Nephron progenitor cell (in vitro differentiated cells): ENCODE measurements around the gene ATP11A.

Experiments used
- DNase-seq: peaks from one replicate; pipeline ENCODE4 v3.0.0; 2021
- H3K27ac Mint-ChIP-seq: 2 replicates; pipeline ENCODE4 v1.8.0; 2021; ENCODE audit warnings: mild to moderate bottlenecking, moderate library complexity, mixed read lengths
- H3K27me3 Mint-ChIP-seq: 2 replicates; pipeline ENCODE4 v1.8.0; 2021; ENCODE audit warnings: mild to moderate bottlenecking, low read depth, mixed read lengths; ENCODE audit not compliant: poor library complexity
- H3K36me3 Mint-ChIP-seq: 2 replicates; pipeline ENCODE4 v1.8.0; 2021; ENCODE audit warnings: low read depth, mixed read lengths
- H3K4me1 Mint-ChIP-seq: 2 replicates; pipeline ENCODE4 v1.8.0; 2021; ENCODE audit warnings: mixed read lengths
- H3K4me3 Mint-ChIP-seq: 2 replicates; pipeline ENCODE4 v1.8.0; 2021; ENCODE audit warnings: mild to moderate bottlenecking, moderate library complexity, mixed read lengths
- H3K9me3 Mint-ChIP-seq: 2 replicates; pipeline ENCODE4 v1.8.0; 2021; ENCODE audit warnings: mild to moderate bottlenecking, moderate library complexity, mixed read lengths
- TF ChIP-seq, protein P1 (sequence below): fragments of 200-600 bp; sonication (generic); IDR thresholded peaks from 2 replicates; pipeline ENCODE4 v1.5.0; 2021; ENCODE audit warnings: antibody characterized with exemption

The ATP11A gene

DNA sequence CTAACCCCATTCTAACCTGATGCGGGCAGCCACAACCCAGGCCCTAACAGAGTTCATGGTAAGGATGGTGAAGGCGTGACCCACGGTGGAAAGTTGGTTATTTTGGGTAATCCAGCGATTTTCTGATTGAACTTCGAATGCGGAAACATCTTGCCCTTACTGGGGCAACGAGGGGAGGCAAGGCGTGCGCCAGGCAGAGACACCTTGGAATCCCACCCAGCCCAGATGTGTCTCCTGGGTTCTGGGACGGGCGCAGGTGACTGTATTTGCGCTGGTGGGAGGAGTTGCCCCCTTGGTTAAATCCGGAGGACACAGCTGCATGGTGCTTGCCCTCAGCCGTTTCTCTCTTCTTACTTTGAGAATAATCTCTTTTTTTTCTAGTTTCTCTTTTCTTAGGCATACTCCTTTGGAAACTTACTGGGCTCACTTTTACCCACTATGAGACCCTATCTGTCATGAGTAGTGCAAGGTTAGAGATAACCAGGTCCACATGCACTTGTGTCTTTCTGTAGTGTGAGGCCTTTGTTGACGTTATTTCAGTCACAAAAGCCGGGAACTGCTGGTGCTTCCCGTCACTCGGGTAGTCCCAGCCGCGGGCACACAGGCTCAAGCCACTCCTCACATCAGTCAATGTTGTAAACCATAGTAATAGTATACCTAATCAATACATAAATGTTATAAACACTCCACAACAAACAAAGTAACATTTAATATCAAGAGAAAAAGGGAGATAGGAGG, 81.5 kb downstream of the ATP11A start:
- H3K9me3 Mint-ChIP-seq: no peaks in the 10 kb centered on the region
- peak overlapping the region; percentile 27 for H3K4me3 Mint-ChIP-seq
- peaks cover 3% of the 10 kb centered on the region for H3K27me3 Mint-ChIP-seq
- TF ChIP-seq, protein P1, sequence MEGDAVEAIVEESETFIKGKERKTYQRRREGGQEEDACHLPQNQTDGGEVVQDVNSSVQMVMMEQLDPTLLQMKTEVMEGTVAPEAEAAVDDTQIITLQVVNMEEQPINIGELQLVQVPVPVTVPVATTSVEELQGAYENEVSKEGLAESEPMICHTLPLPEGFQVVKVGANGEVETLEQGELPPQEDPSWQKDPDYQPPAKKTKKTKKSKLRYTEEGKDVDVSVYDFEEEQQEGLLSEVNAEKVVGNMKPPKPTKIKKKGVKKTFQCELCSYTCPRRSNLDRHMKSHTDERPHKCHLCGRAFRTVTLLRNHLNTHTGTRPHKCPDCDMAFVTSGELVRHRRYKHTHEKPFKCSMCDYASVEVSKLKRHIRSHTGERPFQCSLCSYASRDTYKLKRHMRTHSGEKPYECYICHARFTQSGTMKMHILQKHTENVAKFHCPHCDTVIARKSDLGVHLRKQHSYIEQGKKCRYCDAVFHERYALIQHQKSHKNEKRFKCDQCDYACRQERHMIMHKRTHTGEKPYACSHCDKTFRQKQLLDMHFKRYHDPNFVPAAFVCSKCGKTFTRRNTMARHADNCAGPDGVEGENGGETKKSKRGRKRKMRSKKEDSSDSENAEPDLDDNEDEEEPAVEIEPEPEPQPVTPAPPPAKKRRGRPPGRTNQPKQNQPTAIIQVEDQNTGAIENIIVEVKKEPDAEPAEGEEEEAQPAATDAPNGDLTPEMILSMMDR: no peak
- DNase-seq: no peak
- peaks cover 8% of the 10 kb centered on the region for H3K36me3 Mint-ChIP-seq
- peaks cover 84% of the 10 kb centered on the region for H3K4me1 Mint-ChIP-seq
- H3K27ac Mint-ChIP-seq: peak overlapping the region; percentile 88

DNA sequence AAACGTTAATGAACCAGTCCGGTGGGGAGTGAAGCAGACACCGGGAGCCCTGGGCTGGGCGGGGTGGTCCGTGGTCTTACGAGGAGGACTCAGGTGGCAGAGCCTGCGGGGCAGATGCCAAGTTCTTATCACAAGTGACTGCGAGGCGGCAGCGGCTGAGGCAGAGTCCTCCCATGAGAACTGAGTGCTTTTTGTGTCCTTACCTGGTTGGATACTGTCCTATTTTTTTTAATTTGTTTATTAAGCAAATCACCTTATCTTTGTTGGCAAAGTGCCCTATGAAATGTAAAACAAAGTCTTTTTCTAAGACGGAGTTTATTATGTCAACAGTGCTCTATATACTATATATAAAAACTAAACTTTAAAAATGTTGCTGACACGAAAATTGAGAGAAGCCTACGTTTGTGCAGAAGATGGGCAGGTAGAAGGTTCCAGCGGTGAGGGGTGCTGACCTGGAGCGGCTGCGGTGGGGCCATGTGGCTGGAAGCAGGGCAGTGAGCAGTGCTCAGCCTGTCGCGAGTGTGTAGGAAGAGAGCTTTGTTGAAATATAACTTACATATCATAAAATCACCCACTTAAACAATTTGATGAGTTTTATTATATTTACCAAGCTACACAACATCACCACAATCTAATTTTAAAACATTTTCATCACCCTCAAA, 82.2 kb downstream of the ATP11A start:
- DNase-seq: no peak
- Mint-ChIP-seq H3K4me1 (peaks cover 91% of the 10 kb centered on the region), H3K36me3 (peaks cover 8% of the 10 kb centered on the region), H3K27me3 (peaks cover 3% of the 10 kb centered on the region), H3K9me3 (no peaks in the 10 kb centered on the region), H3K4me3 (no peak overlapping the region), H3K27ac (peak overlapping the region; percentile 88)
- TF ChIP-seq, protein P1: no peak

DNA sequence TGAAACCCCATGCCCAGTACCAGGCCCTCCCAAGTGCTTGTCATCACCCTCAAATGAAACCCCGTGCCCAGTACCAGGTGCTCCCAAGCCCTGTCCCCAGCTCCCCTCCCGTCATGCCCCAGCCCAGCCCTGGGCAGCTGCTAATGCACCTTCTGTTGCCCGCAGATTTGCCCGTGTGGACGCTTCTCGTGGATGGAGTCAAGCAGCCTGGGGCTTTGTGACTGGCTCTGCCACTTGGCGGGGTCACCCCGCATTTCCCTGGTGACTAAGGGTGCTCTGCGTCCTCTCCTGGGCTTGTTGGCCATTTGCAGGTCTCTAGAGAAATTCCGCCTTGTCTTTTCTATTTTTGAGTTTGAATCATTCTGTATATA, 82.7 kb downstream of the ATP11A start:
- Mint-ChIP-seq H3K4me1 (peaks cover 91% of the 10 kb centered on the region), H3K27me3 (peaks cover 3% of the 10 kb centered on the region), H3K4me3 (no peak overlapping the region), H3K27ac (no peak overlapping the region), H3K36me3 (peaks cover 8% of the 10 kb centered on the region), H3K9me3 (no peaks in the 10 kb centered on the region)
- DNase-seq: no peak
- TF ChIP-seq, protein P1: no peak

DNA sequence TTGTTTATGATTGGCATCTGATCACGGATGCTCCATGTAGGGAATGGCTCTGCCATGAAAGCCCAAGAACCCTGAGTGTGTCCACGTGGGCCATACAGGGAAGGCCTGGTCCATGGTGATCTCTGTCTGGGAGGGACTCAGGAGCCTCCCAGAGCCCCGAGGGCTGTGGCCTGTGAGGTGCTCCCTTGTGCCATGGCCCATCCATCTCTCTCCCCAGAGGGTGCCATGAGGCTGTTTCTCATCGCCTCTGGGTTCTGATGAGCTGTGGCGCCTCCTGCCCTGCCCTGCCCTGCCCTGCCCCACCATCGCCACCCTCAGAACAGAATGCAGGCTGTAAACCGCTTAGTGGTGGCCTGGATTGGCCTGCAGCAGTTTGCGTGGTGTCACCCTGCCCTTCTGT, 83.1 kb downstream of the ATP11A start:
- Mint-ChIP-seq H3K27ac (no peak overlapping the region), H3K27me3 (peaks cover 3% of the 10 kb centered on the region), H3K36me3 (peaks cover 11% of the 10 kb centered on the region), H3K4me3 (no peak overlapping the region), H3K9me3 (peaks cover under 1% of the 10 kb centered on the region), H3K4me1 (peaks cover 92% of the 10 kb centered on the region)
- DNase-seq: no peak
- TF ChIP-seq, protein P1: no peak

DNA sequence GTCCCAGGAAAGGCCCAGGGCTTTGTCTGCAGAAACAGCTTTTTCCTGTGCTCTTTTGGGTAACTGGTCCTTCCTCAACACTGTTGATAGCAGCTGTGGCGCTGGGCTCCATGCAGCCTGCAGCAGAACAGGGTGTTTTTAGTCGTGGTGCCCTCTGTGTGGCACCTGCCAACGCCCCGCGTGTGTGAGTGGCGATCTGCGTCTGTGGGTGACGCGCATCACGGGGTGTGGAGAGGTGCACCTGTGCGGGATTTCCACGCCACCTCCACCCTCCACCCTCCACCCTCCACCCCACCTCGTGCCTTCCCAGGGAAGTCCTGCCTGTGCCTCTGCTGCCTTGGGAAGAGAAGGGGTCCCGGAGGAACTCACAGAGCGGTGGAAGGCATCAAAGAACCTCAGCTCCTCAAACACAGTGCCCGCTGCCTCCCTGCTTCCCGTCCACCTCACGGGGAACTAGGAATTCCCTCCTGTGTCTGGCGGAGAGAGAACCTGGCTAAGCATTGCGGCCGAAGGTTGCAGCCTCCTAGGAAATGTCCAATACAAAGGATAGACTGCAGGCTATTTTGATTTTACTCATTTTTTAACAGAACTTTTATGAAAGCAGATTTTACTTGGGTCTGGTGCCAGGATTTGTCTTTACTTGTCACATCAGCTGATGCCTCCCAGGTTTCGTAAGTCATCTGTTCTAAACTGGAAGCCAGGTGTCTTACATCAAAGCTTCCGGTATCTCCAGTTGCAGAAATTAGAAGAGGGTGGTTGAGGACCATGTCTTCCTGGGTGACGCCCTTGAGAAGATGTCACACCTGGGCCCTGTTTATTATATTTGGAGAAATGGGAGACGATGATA, 84.0 kb downstream of the ATP11A start:
- H3K27ac Mint-ChIP-seq: no peak overlapping the region
- peaks cover 86% of the 10 kb centered on the region for H3K4me1 Mint-ChIP-seq

More for the DNA sequence above, 84.0 kb downstream of the ATP11A start:
- TF ChIP-seq, protein P1: no peak
- DNase-seq: no peak
- peaks cover 3% of the 10 kb centered on the region for H3K9me3 Mint-ChIP-seq
- H3K36me3 Mint-ChIP-seq: peaks cover 17% of the 10 kb centered on the region
- peaks cover 3% of the 10 kb centered on the region for H3K27me3 Mint-ChIP-seq
- no peak overlapping the region for H3K4me3 Mint-ChIP-seq
